ENCODE data around the gene NDUFA8. TPM values are rescaled to one million over a fixed set of nuclear protein-coding genes. Genes with fewer than 3 reads are reported as not detected.

NDUFA8 gene
- total and polyA plus RNA-seq, 2 of the 4 experiments (the other 2 are of a cell fraction) = 45.2 to 98.1 TPM

DNA sequence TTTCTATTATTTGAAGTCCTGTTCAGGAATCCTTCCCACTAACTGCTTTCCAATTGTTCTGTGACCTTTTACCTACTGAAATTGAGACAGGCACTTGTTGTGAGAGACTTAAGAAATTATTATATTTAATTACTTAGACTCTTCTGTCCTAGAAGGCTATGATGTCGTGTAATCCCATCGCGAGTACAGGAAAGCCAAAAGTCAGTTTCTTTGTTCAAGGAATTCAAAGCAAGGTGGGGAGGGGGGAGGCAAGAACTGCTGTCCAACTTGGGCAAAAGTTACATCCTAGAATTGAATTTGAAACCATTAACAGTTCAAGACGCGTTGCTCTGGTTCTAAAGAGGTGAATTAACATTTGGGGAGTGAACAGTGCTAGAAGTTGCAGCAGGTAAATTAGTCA, 17.9 kb downstream of the NDUFA8 start:
- Histone ChIP-seq H2BK120ac (ENCODE audit: low read depth, low read length) (no peak overlapping the region), H3K18ac (ENCODE audit: low read depth, low read length) (no peak overlapping the region), H3K4me1 (ENCODE audit: control insufficient read depth, insufficient read depth, low read length) (peaks cover 3% of the 10 kb centered on the region; the same call in 1 of the 2 replicates), H4K91ac (ENCODE audit: insufficient read depth, low read depth, low read length) (no peak overlapping the region), H4K5ac (ENCODE audit: low read depth, low read length) (no peak overlapping the region), H2BK20ac (ENCODE audit: low read depth, low read length) (no peak overlapping the region), H3K9me3 (ENCODE audit: control insufficient read depth, insufficient read depth, low read length) (no peaks in the 10 kb centered on the region), H3K4ac (ENCODE audit: low read depth, low read length) (no peak overlapping the region), H2BK15ac (ENCODE audit: low read depth, low read length) (no peak overlapping the region), H3K56ac (ENCODE audit: extremely low read depth, insufficient read depth, low read length) (no peak overlapping the region), H3K27me3 (ENCODE audit: control insufficient read depth, insufficient read depth, low read length) (no peaks in the 10 kb centered on the region), H4K20me1 (ENCODE audit: insufficient read depth, low read length) (no peaks in the 10 kb centered on the region), H2AK9ac (replicated peaks; ENCODE audit: low read depth, low read length, poor library complexity) (no peak overlapping the region), H3K14ac (replicated peaks; ENCODE audit: low read depth, low read length) (no peak overlapping the region), H2AK5ac (ENCODE audit: low read depth, low read length) (no peak overlapping the region), H3K4me2 (ENCODE audit: low read depth, low read length) (no peak overlapping the region), H3K36me3 (ENCODE audit: control insufficient read depth, insufficient read depth, low read length) (peaks cover 21% of the 10 kb centered on the region), H4K8ac (ENCODE audit: low read depth in 2 of 2, low read length in 2 of 2) (no peak overlapping the region), H3K23ac (ENCODE audit: low read depth, low read length) (no peak overlapping the region), H3K27ac (ENCODE audit: insufficient read depth, low read length) (no peak overlapping the region), H3K9me1 (ENCODE audit: insufficient read depth, low read length) (peaks cover 8% of the 10 kb centered on the region; the same call in 1 of the 2 replicates), H2AFZ (replicated peaks; ENCODE audit: low read length, poor library complexity) (no peak overlapping the region), H3K4me3 (ENCODE audit: insufficient read depth, low read depth, low read length) (no peak overlapping the region), H2BK5ac (ENCODE audit: low read depth, low read length, poor library complexity, severe bottlenecking) (no peak overlapping the region), H3K79me1 (ENCODE audit: low read depth in 1 of 2, low read length in 2 of 2) (no peaks in the 10 kb centered on the region), H3K9ac (ENCODE audit: low read depth, low read length) (no peak overlapping the region)
- WGBS, 2 experiments (ENCODE audit: extremely low coverage in 2 of 2, insufficient read length in 1 of 2) = no CpG with 5 or more reads among the region's 5 CpGs
- CTCF ChIA-PET = no interaction called here
- dilution Hi-C loops (cut with HindIII; ENCODE audit: low sequenced_read_pairs, unreplicated experiment) (no loop called here), intact Hi-C loops (cut with micrococcal nuclease) (no loop called here), in situ Hi-C loops (cut with MboI; ENCODE audit: low sequenced_read_pairs) (no loop called here)
- BruUV-seq (replicated peaks) = no TSS peak
- TF ChIP-seq RCOR1 (IDR thresholded peaks at IDR 0.05; ENCODE audit: insufficient replicate concordance, low read length) = no peak
- TF ChIP-seq, protein P1, sequence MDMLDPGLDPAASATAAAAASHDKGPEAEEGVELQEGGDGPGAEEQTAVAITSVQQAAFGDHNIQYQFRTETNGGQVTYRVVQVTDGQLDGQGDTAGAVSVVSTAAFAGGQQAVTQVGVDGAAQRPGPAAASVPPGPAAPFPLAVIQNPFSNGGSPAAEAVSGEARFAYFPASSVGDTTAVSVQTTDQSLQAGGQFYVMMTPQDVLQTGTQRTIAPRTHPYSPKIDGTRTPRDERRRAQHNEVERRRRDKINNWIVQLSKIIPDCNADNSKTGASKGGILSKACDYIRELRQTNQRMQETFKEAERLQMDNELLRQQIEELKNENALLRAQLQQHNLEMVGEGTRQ (IDR thresholded peaks at IDR 0.05; ENCODE audit: low read depth, low read length) = no peak
- DNase-seq = no peak
- POLR2A ChIA-PET (ENCODE audit: unreplicated experiment) = no interaction called here
- ATAC-seq (ENCODE audit: low read depth) = no peak

Data from IMR-90 (cell line).